H54 (cell line): ENCODE data around the gene BMPR2.
"Not testable (repeated sequence)": the region's sequence is repeated elsewhere in the genome, so short reads cannot be mapped to it uniquely, and the experiment has no call there.

ENCODE experiments used
- DNase-seq: peaks from one replicate; pipeline ENCODE4 v3.0.0; 2011; ENCODE audit warnings: low spot score, mixed read lengths; ENCODE audit not compliant: insufficient read length
- FAIRE-seq: peaks from 3 replicates; lab custom pipeline; 2011; peaks lifted over from hg19 to GRCh38; lab: Jason Lieb, UNC
- POLR2A ChIP-seq: IDR thresholded peaks from 2 replicates; pipeline ENCODE4 v1.6.1; 2011; ENCODE audit warnings: low read depth, mild to moderate bottlenecking, low read length

Gene BMPR2

DNA sequence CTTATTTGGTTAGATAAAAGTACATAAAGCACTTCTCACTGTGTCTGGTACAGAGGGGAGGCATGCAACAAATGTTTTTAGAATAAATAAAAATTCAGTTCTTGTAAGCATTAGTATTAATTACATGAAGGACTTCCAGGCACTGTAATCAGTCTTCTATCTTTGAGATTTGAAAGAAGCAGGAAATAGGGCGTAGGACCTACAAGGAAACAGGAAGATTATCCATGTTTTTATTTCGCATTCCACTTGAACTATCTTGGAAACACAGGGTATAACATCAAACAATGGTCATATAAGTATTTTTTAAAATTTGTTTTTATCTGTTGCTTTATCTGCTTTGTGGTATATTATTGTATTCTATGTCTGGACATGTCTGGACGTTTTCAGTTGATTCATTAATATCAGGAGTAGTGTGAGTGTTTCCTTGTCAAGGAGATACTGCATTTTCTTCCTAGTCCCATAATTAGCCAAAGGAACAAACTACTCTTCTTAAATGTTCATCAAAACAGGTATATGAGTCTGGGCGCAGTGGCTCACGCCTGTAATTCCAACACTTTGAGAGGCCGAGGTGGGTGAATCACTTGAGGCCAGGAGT is 32.5 kb downstream of the BMPR2 start:
- no peak for TF ChIP-seq POLR2A
- FAIRE-seq, result no peak

DNA sequence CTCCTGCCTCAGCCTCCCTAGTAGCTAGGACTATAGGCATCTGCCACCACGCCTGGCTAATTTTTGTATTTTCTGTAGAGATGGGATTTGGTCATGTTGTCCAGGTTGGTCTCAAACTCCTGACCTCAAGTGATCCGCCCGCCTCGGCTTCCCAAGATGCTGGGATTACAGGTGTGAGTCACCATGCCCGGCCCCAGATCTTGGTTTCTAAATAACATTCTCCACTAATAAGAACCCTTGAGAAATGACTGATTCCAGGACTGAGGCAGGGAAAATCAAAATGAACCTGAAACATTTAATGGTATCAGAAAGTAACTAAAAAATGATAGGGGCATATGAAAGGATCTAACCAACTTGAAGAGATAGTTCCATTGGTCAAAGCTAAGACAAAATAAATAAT is 34.0 kb downstream of the BMPR2 start:
- DNase-seq, result no peak
- FAIRE-seq, result no peak
- TF ChIP-seq POLR2A, result no peak

More for the DNA sequence above, 32.5 kb downstream of the BMPR2 start:
- DNase-seq, result no peak

DNA sequence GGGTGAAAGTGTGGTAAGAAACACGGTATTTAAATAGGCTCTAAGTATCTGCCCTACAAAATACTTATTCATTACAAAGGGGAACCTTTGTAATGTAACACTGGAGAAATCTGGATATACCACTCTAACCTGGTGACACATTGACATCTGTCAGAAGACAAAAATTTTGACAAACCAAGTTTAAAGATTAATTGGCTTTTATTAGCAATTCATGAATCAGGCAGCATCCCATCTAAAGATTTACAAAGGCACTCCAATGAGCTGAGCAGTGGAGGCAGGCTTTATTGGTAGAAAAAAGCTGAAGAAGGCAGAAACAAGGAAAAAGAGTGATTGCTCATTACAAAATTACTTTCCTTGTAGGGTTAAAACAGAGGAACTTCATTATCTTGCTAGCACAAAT is 35.0 kb downstream of the BMPR2 start:
- no peak for TF ChIP-seq POLR2A
- FAIRE-seq (peak; percentile 50), DNase-seq (no peak)

DNA sequence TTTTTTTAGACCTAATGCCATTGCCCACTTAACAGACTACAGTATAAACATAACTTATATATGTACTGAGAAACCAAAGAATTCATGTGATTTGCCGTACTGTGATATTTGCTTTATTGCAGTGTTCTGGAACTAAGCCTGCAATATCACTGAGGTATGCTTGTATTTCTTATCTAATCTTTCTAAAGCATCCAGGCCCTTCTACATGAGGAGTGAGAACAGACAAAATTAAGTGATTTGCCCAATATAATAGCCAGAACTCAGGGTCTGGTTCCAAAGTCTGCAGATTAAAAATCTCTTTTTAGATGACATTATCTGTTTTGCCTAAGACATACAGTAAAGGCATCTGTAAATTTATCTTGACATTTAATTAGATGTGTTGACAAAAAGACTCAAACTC is 41.9 kb downstream of the BMPR2 start:
- DNase-seq (no peak), FAIRE-seq (no peak)
- TF ChIP-seq POLR2A, result no peak

DNA sequence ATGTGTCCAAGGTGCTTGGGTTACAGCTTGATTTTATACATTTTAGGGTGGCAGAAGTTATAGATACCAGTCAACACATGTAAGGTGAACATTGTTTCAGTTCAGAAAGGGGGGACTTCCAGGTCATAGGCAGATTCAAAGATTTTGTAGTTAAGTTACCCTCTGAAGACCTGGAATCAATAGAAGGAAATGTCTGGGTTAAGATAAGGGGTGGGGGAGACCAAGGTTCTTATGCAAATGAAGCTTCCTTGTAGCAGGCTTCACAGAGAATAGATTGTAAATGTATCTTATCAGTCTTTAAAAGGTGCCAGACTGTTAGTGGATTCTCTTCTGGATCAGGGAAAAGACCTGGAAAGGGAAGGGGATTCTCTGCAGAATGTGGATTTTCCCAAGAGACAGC is 42.4 kb downstream of the BMPR2 start:
- DNase-seq (no peak), FAIRE-seq (no peak)
- no peak for TF ChIP-seq POLR2A

DNA sequence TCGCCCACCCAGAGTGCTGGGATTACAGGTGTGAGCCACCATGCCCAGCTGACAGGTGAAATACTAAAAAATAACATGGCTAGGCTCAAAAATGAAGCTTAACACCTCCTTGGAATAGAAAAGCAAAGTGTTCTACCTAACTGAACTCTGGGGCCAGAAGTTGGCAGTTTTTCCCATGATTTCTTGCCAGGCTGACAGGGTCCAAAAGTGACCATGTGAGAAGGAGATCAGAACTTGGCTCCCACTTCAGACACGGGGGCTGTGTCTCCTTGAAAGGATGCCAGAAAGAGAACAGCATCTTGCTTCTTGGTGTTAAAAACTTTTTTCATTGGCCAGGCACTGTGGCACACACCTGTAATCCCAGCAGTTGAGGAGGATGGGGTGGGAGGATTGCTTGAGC is 47.0 kb downstream of the BMPR2 start:
- TF ChIP-seq POLR2A, result no peak
- FAIRE-seq (no peak), DNase-seq (no peak)

DNA sequence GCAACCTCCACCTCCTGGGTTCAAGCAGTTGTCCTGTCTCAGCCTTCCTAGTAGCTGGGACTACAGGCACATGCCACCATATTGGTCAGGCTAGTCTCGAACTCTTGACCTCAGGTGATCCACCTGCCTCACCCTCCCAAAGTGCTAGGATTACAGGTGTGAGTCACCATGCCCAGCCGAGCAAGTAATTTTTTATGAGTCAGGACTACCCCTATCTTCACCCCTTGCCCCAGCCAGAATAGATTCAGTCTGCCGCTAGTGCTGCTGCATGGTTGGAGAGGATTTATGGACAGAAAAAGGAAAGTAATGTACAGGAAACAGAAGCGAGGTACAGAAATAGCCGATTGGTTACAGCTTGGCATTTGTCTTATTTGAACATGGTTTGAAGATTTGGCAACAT is 48.9 kb downstream of the BMPR2 start:
- DNase-seq, result no peak
- no peak for TF ChIP-seq POLR2A
- no peak for FAIRE-seq

DNA sequence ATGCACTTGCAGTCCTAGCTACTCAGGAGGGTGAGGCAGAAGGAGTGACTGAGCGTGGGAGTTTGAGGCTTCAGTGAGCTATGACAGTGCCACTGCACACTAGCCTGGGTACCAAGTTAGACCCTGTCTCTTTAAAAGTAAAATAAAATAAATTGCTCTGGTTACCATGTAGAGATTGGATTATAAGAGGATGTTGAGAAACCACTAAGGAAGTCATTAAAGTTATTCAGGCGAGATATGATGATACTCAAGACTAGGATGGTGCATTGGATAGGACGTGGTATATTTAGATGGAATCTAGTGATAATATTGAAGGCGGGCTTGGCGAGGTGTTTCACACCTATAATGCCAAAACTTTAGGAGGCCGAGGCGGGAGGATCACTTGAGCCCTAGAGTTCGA is 50.6 kb downstream of the BMPR2 start:
- no peak for TF ChIP-seq POLR2A
- FAIRE-seq (no peak), DNase-seq (no peak)

DNA sequence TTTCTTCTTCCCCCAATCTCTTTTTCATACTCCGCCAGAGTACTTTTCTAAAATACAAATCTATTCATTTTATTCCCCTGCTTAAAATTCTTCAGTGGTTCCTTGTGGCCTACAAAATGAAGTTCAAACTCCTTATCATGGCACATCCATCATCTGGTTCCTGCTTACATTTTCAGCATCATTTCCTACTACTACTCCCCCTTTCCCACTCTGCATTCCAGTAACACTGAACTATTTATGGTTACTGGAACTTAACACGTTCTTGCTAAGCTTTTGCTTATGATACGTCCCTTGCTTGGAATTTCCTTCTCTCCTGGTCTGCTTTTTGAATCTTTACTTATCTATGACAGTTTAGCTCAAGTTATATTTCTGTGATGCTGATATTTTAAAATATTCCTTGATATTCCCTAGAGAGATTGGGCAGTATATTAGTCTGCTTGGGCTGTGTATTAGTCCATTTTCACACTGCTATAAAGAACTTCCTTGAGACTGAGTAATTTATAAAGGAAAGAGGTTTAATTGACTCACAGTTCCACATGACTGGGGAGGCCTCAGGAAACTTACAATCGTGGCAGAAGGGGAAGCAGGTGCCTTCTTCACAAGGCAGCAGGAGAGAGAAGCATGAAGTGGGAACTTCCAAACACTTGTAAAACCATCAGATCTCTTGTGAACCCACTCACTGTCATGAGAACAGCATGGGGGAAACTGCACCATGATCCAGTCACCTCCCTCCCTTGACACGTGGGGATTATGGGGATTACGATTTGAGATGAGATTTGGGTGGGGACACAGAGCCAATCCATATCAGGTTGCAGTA is 53.2 kb downstream of the BMPR2 start:
- DNase-seq (no peak), FAIRE-seq (no peak)
- TF ChIP-seq POLR2A, result no peak

DNA sequence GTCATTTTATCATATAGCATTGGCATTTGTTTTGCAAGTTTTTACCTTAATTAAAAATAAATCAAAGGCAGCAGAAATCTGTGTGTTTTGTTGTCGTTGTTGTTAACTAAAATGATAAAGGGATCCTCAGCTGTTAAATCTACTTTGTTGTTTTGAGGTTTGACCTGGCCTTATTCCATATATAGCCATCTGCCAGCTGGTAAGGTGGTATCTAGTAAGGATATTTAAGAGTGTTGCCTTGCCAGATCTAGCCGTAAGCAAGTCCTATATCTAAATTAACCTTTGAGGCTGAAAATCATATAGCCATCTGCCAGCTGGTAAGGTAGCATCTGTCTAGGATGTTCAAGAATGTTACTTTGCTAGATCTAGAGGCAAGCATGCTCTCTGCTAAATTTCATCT is 56.6 kb downstream of the BMPR2 start:
- no peak for TF ChIP-seq POLR2A
- DNase-seq (no peak), FAIRE-seq (no peak)

DNA sequence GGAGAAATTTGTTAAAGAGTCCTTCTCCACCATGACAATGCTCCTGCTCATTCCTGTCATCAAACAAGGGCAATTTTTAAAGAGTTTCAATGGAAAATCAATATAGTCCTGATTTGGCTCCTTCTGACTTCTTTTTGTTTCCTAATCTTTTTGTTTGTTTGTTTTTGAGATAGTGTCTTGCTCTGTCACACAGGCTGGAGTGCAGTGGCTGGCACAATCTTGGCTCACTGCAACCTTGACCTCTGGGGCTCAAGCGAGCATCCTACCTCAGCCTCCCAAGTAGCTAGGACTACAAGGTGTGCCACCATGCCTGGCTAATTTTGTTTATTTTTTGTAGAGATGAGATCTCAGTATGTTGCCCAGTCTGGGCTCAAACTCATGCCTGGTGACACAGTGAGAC is 58.3 kb downstream of the BMPR2 start:
- DNase-seq (no peak), FAIRE-seq (no peak)
- no peak for TF ChIP-seq POLR2A

DNA sequence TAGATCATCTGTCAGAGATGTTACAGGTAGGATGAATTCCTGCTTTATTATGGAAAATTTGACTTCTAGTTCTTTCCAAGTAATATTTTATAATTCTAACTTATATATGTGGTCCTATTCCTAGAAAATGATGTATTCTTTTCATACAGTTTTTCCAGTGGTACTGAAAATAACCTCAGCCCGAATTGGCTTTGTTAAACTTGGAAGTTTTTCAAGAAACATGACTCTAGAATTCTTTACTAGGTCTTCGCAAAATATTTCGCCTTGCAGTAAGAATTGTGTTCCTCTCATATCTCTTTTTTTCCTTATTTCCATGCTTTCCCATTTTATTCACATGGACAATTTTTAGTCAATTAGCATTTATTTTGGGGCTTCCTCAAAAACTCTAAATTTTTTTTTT is 60.5 kb downstream of the BMPR2 start:
- FAIRE-seq, result no peak
- no peak for TF ChIP-seq POLR2A
- DNase-seq, result no peak

DNA sequence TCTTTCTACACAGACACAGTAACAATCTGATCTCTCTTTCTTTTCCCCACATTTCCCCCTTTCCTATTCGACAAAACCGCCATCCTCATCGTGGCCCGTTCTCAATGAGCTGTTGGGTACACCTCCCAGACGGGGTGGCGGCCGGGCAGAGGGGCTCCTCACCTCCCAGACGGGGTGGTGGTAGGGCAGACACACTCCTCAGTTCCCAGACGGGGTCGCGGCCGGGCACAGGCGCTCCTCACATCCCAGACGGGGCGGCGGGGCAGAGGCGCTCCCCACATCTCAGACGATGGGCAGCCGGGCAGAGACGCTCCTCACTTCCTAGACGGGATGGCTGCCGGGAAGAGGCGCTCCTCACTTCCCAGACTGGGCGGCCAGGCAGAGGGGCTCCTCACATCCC is 64.0 kb downstream of the BMPR2 start:
- not testable (repeated sequence) for FAIRE-seq

DNA sequence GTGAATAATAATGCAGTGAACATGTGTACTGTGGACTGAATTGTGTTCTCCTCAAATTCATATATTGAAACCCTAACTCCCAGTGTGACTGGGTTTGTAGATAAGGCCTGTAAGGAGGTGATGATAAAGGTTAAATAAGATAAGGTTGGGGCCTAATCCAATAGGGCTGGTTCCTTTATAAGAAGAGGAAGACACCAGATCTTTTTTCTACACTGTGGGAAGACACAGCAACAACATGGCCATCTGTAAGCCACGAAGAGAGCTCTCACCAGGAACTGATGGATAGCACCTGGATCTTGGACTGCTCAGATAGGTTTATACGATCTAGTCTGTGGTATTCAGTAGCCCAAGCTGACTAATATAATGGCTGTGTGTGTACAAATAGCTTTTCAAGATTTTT is 66.8 kb downstream of the BMPR2 start:
- no peak for TF ChIP-seq POLR2A
- DNase-seq, result no peak
- peak; percentile 27 for FAIRE-seq

More for the DNA sequence above, 64.0 kb downstream of the BMPR2 start:
- not testable (repeated sequence) for DNase-seq

DNA sequence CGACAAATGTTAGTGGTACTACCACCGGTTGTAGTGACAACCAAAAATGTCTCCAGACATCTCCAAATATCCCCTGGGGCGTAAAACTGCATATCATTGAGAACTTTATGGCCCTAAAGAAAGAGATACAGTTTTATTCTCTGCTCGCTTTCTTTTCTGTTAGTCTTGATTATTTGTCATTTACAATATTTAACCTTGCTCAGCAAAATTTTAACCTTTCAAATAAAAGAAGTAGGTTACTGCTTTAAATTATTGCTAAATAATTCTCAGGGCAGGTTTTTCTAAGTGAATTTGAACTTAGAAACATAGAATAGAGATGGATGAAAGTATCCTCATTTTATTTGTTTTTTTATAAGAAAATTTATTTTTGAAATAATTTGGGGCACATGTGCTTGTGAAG is 67.9 kb downstream of the BMPR2 start:
- no peak for TF ChIP-seq POLR2A
- FAIRE-seq (no peak), DNase-seq (no peak)
